ENCODE measurements around the gene BTG4. TPM values are rescaled to one million over a fixed set of nuclear protein-coding genes. Genes with fewer than 3 reads are reported as not detected.
A peak's percentile ranks its signal among the peaks of the same experiment; 100 is the strongest.

Gene BTG4
- total and polyA plus RNA-seq, 2 donors (not counting 3 experiments of a cell fraction or from before 2014, with no cell fraction given), result not detected

DNA sequence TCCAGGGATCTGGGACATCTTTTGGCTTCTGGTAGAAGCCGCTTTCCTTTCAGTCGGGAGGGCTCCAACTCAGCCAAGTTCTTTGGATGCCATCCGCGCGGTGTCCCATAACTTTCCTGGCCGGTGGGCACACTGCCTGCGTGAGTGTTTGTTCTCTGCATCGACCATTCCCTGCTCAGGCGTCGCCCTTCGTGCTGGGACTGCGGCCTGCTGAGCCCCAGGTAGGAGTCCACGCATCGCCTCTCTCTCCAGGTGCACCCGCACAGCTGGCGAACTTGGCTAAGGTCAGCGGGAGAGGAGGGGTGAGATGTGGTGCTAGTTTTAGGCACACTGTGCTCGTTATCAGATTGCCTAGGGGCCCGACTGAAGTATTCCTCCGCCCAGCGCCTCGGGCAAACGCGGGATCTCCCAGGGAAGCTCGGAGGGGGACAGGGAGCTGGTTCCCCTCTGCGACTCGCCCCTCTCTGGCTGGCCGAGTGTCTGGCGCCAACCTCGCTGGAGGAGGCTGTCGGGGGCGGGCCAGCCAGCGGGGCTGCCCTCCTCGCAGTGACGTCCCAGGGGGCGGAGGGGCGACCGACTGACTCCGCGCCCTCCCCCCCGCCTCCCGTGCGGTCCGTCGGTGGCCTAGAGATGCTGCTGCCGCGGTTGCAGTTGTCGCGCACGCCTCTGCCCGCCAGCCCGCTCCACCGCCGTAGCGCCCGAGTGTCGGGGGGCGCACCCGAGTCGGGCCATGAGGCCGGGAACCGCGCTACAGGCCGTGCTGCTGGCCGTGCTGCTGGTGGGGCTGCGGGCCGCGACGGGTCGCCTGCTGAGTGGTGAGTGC is 28.1 kb upstream of the BTG4 start, which contains the start of gene LAYN:
TSS of gene LAYN (plus strand) at position 607 of the 823 bp plus-strand sequence. CDS start at position 731, 124 bp downstream.
- DNase-seq (ENCODE audit: low read depth, low spot score) (no peak), FAIRE-seq (no peak)
- Histone ChIP-seq H3K27me3 (ENCODE audit: control insufficient read depth in 2 of 2, insufficient read depth in 2 of 2, low read length in 2 of 2) (peaks cover 47 to 60% of the 10 kb centered on the region in 2 experiments), H3K9me3 (replicated peaks; ENCODE audit: control insufficient read depth, insufficient read depth, low read length) (no peaks in the 10 kb centered on the region), H3K4me1 (ENCODE audit: control insufficient read depth, extremely low read depth, insufficient read depth, low read length) (peaks cover 17% of the 10 kb centered on the region), H4K20me1 (replicated peaks; ENCODE audit: control insufficient read depth, extremely low read depth, insufficient read depth, low read length) (no peaks in the 10 kb centered on the region), H3K27ac (ENCODE audit: insufficient read depth, low read depth, low read length) (no peak within 1 kb of the TSS), H3K79me2 (ENCODE audit: control insufficient read depth, insufficient read depth, low read length) (no peaks in the 10 kb centered on the region), H3K9me1 (replicated peaks; ENCODE audit: control insufficient read depth, extremely low read depth, insufficient read depth, low read length) (no peaks in the 10 kb centered on the region), H3K4me2 (ENCODE audit: insufficient read depth, low read length) (peak within 1 kb of the TSS; percentile 39), H3K36me3 (ENCODE audit: control insufficient read depth in 2 of 2, extremely low read depth in 1 of 2, insufficient read depth in 2 of 2, low read length in 2 of 2) (no peaks in the 10 kb centered on the region), H2AFZ (ENCODE audit: low read depth, low read length) (peak within 1 kb of the TSS; percentile 81), H3K9ac (replicated peaks; ENCODE audit: extremely low read depth, insufficient read depth, low read length) (no peak within 1 kb of the TSS), H3K4me3 (replicated peaks in 1 of 3; ENCODE audit: insufficient read depth in 1 of 3, low read depth in 1 of 3, low read length in 3 of 3) (peak within 1 kb of the TSS; percentile 6 to 44 (median 38))
- no peak for TF ChIP-seq GATA2 (IDR thresholded peaks at IDR 0.05; ENCODE audit: insufficient read depth, insufficient read length, low read depth, low read length)
- no peak for TF ChIP-seq FOS (IDR thresholded peaks at IDR 0.05; ENCODE audit: borderline replicate concordance, insufficient read depth, low read length)
- peak; percentile 48 for TF ChIP-seq EZH2 (IDR thresholded peaks at IDR 0.05; ENCODE audit: borderline replicate concordance, low read depth, low read length, severe bottlenecking)
- intact Hi-C loops (cut with micrococcal nuclease) (loop anchor here (2.0 kb wide), 1 partner anchor 26 kb away; the partner anchor contains the start of gene HOATZ), dilution Hi-C loops (cut with MboI; ENCODE audit: extremely low pct_ligation_motif_present, low sequenced_read_pairs) (no loop called here)
- CTCF ChIA-PET, result interaction anchor here (1.4 kb wide), 1 partner anchor 26 kb away, joined by 5 read pairs; the partner anchor contains the start of gene HOATZ
- no TSS peak for BruUV-seq (replicated peaks)
- POLR2A ChIA-PET, result no interaction called here

GRCh38 chr11:111539426-111540113 is 27.4 kb upstream of the BTG4 start:
- Histone ChIP-seq H3K9me1 (replicated peaks; ENCODE audit: control insufficient read depth, extremely low read depth, insufficient read depth, low read length) (no peaks in the 10 kb centered on the region), H3K9me3 (replicated peaks; ENCODE audit: control insufficient read depth, insufficient read depth, low read length) (no peaks in the 10 kb centered on the region), H4K20me1 (replicated peaks; ENCODE audit: control insufficient read depth, extremely low read depth, insufficient read depth, low read length) (no peaks in the 10 kb centered on the region), H3K4me1 (ENCODE audit: control insufficient read depth, extremely low read depth, insufficient read depth, low read length) (peaks cover 17% of the 10 kb centered on the region), H2AFZ (ENCODE audit: low read depth, low read length) (no peak overlapping the region), H3K36me3 (ENCODE audit: control insufficient read depth in 2 of 2, extremely low read depth in 1 of 2, insufficient read depth in 2 of 2, low read length in 2 of 2) (no peaks in the 10 kb centered on the region), H3K9ac (replicated peaks; ENCODE audit: extremely low read depth, insufficient read depth, low read length) (no peak overlapping the region), H3K4me3 (replicated peaks in 1 of 3; ENCODE audit: insufficient read depth in 1 of 3, low read depth in 1 of 3, low read length in 3 of 3) (no peak overlapping the region), H3K27me3 (ENCODE audit: control insufficient read depth in 2 of 2, insufficient read depth in 2 of 2, low read length in 2 of 2) (peaks cover 48 to 65% of the 10 kb centered on the region in 2 experiments), H3K4me2 (ENCODE audit: insufficient read depth, low read length) (no peak overlapping the region), H3K27ac (ENCODE audit: insufficient read depth, low read depth, low read length) (no peak overlapping the region), H3K79me2 (ENCODE audit: control insufficient read depth, insufficient read depth, low read length) (no peaks in the 10 kb centered on the region)
- TF ChIP-seq CTCF (IDR thresholded peaks at IDR 0.05; ENCODE audit: extremely low read depth in 1 of 2, insufficient read depth in 1 of 2, low read depth in 1 of 2, low read length in 2 of 2), result no peak
- TF ChIP-seq, protein P1, sequence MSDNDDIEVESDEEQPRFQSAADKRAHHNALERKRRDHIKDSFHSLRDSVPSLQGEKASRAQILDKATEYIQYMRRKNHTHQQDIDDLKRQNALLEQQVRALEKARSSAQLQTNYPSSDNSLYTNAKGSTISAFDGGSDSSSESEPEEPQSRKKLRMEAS (IDR thresholded peaks at IDR 0.05; ENCODE audit: insufficient read depth, insufficient read length), result no peak
- no peak for TF ChIP-seq FOS (IDR thresholded peaks at IDR 0.05; ENCODE audit: borderline replicate concordance, insufficient read depth, low read length)
- no peak for TF ChIP-seq GATA2 (IDR thresholded peaks at IDR 0.05; ENCODE audit: insufficient read depth, insufficient read length, low read depth, low read length)
- TF ChIP-seq POLR2A (IDR thresholded peaks at IDR 0.05; ENCODE audit: low read depth, low read length), result no peak
- TF ChIP-seq EZH2 (IDR thresholded peaks at IDR 0.05; ENCODE audit: borderline replicate concordance, low read depth, low read length, severe bottlenecking), result no peak
- no peak for TF ChIP-seq MYC (IDR thresholded peaks at IDR 0.05; ENCODE audit: low read depth, low read length)
- no peak for TF ChIP-seq JUN (IDR thresholded peaks at IDR 0.05; ENCODE audit: borderline replicate concordance, insufficient read depth, insufficient read length, low read depth)
- dilution Hi-C loops (cut with MboI; ENCODE audit: extremely low pct_ligation_motif_present, low sequenced_read_pairs) (no loop called here), intact Hi-C loops (cut with micrococcal nuclease) (loop anchor here (2.0 kb wide), 1 partner anchor 25 kb away; the partner anchor contains the start of gene HOATZ)
- BruUV-seq (replicated peaks), result no TSS peak
- ChIA-PET CTCF (interaction anchor here (1.4 kb wide), 1 partner anchor 26 kb away, joined by 5 read pairs; the partner anchor contains the start of gene HOATZ), POLR2A (no interaction called here)
- DNase-seq (ENCODE audit: low read depth, low spot score) (no peak), FAIRE-seq (no peak)
